ENCODE data around the gene SYNPO2.

Gene SYNPO2

GRCh38 chr4:118936406-118936805 lies 47.8 kb downstream of the SYNPO2 start:
- peaks cover 3% of the 10 kb centered on the region; the same call in 1 of the 2 replicates for H3K4me1 ChIP-seq (ENCODE audit: insufficient read depth, low read length)
- H3K9ac ChIP-seq (ENCODE audit: low read depth, low read length) = no peak overlapping the region
- no peaks in the 10 kb centered on the region for H3K27me3 ChIP-seq (ENCODE audit: insufficient read depth, low read length)
- 94% methylated on average over 3 of the region's 3 CpGs for WGBS
- H3K9me3 ChIP-seq (ENCODE audit: insufficient read depth, low read depth, low read length) = no peaks in the 10 kb centered on the region
- H3K4me3 ChIP-seq (ENCODE audit: low read length) = no peak overlapping the region
- H3K27ac ChIP-seq (ENCODE audit: low read depth, low read length) = no peak overlapping the region
- H3K36me3 ChIP-seq (ENCODE audit: insufficient read depth, low read length) = no peaks in the 10 kb centered on the region

DNA sequence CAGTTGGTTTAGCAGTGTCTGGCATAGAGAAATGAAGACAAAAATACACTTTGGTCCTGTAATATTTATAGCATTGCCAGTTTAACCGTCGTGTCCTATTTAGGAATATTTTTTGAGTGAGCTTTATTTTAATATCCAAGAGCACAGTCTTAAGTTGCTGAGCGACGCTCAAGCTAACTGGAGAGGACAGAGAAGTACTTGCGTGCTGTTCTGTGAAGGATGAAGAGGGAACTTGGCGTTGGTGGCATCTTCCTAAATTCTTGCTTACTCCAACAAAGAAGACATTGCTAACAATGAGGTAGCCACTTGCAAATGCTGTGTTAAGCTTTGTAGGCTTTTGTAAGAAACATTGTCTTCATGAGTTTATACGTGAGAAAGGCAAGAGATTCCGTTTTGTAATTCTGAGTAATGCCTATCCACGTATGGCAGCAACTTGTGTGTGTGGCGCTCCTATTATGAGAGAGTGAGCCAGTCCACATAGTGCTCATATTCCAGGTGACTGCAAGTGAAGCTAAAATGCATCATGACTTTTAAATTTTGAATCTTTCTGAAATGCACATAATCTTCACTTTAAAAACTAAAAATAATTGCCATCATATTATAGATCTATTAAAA lies 50.6 kb downstream of the SYNPO2 start:
- Histone ChIP-seq H3K27me3 (ENCODE audit: insufficient read depth, low read length) (no peaks in the 10 kb centered on the region), H3K27ac (ENCODE audit: low read depth, low read length) (no peak overlapping the region), H3K9ac (ENCODE audit: low read depth, low read length) (no peak overlapping the region), H3K4me3 (ENCODE audit: low read length) (no peak overlapping the region), H3K4me1 (ENCODE audit: insufficient read depth, low read length) (peaks cover 16% of the 10 kb centered on the region; the same call in 1 of the 2 replicates), H3K36me3 (ENCODE audit: insufficient read depth, low read length) (no peaks in the 10 kb centered on the region), H3K9me3 (ENCODE audit: insufficient read depth, low read depth, low read length) (no peaks in the 10 kb centered on the region)
- 91% methylated on average over 10 of the region's 10 CpGs for WGBS

- Histone ChIP-seq H3K9ac (ENCODE audit: low read depth, low read length) (no peak overlapping the region), H3K27me3 (ENCODE audit: insufficient read depth, low read length) (no peaks in the 10 kb centered on the region), H3K4me3 (ENCODE audit: low read length) (no peak overlapping the region), H3K36me3 (ENCODE audit: insufficient read depth, low read length) (no peaks in the 10 kb centered on the region), H3K4me1 (ENCODE audit: insufficient read depth, low read length) (peaks cover 16% of the 10 kb centered on the region; the same call in 1 of the 2 replicates), H3K27ac (ENCODE audit: low read depth, low read length) (no peak overlapping the region), H3K9me3 (ENCODE audit: insufficient read depth, low read depth, low read length) (no peaks in the 10 kb centered on the region)
- 89% methylated on average over 1 of the region's 1 CpG for WGBS
Observed at GRCh38 chr4:118941149-118941548, 52.5 kb downstream of the SYNPO2 start.

- Histone ChIP-seq H3K9me3 (ENCODE audit: insufficient read depth, low read depth, low read length) (no peaks in the 10 kb centered on the region), H3K4me3 (ENCODE audit: low read length) (no peak overlapping the region), H3K4me1 (ENCODE audit: insufficient read depth, low read length) (peaks cover 16% of the 10 kb centered on the region; the same call in 1 of the 2 replicates), H3K36me3 (ENCODE audit: insufficient read depth, low read length) (no peaks in the 10 kb centered on the region), H3K9ac (ENCODE audit: low read depth, low read length) (no peak overlapping the region), H3K27me3 (ENCODE audit: insufficient read depth, low read length) (no peaks in the 10 kb centered on the region), H3K27ac (ENCODE audit: low read depth, low read length) (no peak overlapping the region)
- WGBS = 74% methylated on average over 6 of the region's 6 CpGs
Observed at GRCh38 chr4:118941799-118942198, 53.1 kb downstream of the SYNPO2 start.

DNA sequence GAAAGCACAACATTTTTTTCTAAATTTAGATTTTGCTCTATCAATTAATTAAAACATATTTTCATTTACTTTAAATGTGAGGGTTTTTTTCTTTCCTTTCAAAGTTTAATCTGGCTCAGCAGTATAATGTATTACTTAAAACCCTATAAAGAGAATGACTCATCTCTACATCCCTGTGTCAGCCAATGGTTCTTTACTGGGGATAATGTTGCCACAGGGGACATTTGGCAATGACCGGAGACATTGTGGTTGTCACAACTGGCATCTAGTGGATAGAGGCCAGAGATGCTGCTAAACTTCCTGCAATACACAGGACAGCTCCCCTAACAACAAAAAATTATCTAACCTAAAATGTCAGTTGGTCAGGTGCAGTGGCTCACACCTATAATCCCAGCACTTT lies 53.8 kb downstream of the SYNPO2 start:
- H3K36me3 ChIP-seq (ENCODE audit: insufficient read depth, low read length) = no peaks in the 10 kb centered on the region
- H3K9me3 ChIP-seq (ENCODE audit: insufficient read depth, low read depth, low read length) = no peaks in the 10 kb centered on the region
- H3K9ac ChIP-seq (ENCODE audit: low read depth, low read length) = no peak overlapping the region
- H3K27me3 ChIP-seq (ENCODE audit: insufficient read depth, low read length) = no peaks in the 10 kb centered on the region
- no peak overlapping the region for H3K27ac ChIP-seq (ENCODE audit: low read depth, low read length)
- H3K4me1 ChIP-seq (ENCODE audit: insufficient read depth, low read length) = peaks cover 16% of the 10 kb centered on the region; the same call in 1 of the 2 replicates
- no peak overlapping the region for H3K4me3 ChIP-seq (ENCODE audit: low read length)
- 95% methylated on average over 1 of the region's 1 CpG for WGBS

DNA sequence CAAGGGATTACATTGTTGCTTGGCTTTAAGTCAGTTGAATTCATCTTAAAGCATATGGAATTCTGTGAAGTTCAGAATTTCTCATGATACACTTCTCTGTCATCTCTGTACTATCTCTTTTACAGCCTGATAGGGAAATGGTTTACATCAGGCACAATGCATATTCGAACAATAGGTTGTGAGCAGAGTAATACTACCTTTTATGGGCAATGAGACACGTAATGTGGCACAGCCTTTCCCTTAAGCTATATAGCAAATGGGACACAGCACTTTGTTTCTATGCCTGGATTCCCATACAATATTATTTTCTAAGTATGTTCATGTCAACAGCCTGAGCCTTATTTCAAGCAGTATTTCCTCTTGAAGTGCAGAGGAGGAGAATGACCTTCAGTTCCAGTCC lies 58.4 kb downstream of the SYNPO2 start:
- no peaks in the 10 kb centered on the region for H3K27me3 ChIP-seq (ENCODE audit: insufficient read depth, low read length)
- 91% methylated on average over 2 of the region's 2 CpGs for WGBS
- H3K9ac ChIP-seq (ENCODE audit: low read depth, low read length) = no peak overlapping the region
- H3K4me1 ChIP-seq (ENCODE audit: insufficient read depth, low read length) = peaks cover 12% of the 10 kb centered on the region; the same call in 1 of the 2 replicates
- H3K9me3 ChIP-seq (ENCODE audit: insufficient read depth, low read depth, low read length) = no peaks in the 10 kb centered on the region
- H3K27ac ChIP-seq (ENCODE audit: low read depth, low read length) = no peak overlapping the region
- H3K36me3 ChIP-seq (ENCODE audit: insufficient read depth, low read length) = no peaks in the 10 kb centered on the region
- H3K4me3 ChIP-seq (ENCODE audit: low read length) = no peak overlapping the region

DNA sequence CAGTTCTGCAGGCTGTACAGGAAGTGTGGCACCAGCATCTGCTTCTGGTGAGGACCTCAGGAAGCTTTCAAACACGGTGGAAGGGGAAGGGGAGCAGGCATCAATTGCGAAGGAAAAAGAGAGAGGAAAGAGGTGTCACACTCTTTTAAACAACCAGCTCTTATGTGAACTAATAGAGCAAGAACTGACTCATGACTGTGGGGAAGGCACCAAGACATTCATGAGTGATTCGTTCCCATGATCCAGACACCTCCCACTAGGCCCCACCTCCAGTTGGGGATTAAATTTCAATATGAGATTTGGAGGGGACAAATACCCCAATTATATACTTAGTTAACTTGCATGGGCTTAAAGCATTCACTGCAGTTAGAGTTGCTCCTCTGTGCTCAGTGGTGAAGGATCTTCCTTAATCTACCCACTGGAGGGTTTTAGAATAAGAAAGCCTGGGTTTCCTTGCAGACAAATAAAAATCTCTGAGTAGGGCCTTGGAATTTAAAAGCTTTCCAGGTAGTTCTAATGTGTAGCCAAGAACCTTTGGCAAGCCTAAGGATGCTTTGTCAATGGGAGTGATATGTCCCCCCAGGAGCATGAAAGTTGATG lies 60.0 kb downstream of the SYNPO2 start:
- 0 out of 2 replicates have a peak, but pooled peaks cover 7% of the 10 kb centered on the region for H3K4me1 ChIP-seq (ENCODE audit: insufficient read depth, low read length)
- no peak overlapping the region for H3K4me3 ChIP-seq (ENCODE audit: low read length)
- no peak overlapping the region for H3K9ac ChIP-seq (ENCODE audit: low read depth, low read length)
- H3K9me3 ChIP-seq (ENCODE audit: insufficient read depth, low read depth, low read length) = no peaks in the 10 kb centered on the region
- H3K27ac ChIP-seq (ENCODE audit: low read depth, low read length) = peak overlapping the region; percentile 27; the same call in 1 of the 2 replicates
- WGBS = 50% methylated on average over 1 of the region's 3 CpGs
- H3K36me3 ChIP-seq (ENCODE audit: insufficient read depth, low read length) = no peaks in the 10 kb centered on the region
- no peaks in the 10 kb centered on the region for H3K27me3 ChIP-seq (ENCODE audit: insufficient read depth, low read length)

- H3K27me3 ChIP-seq (ENCODE audit: insufficient read depth, low read length) = no peaks in the 10 kb centered on the region
- H3K9me3 ChIP-seq (ENCODE audit: insufficient read depth, low read depth, low read length) = no peaks in the 10 kb centered on the region
- H3K9ac ChIP-seq (ENCODE audit: low read depth, low read length) = no peak overlapping the region
- no peaks in the 10 kb centered on the region for H3K36me3 ChIP-seq (ENCODE audit: insufficient read depth, low read length)
- H3K4me3 ChIP-seq (ENCODE audit: low read length) = no peak overlapping the region
- H3K27ac ChIP-seq (ENCODE audit: low read depth, low read length) = no peak overlapping the region
- WGBS = 80% methylated on average over 2 of the region's 2 CpGs
- H3K4me1 ChIP-seq (ENCODE audit: insufficient read depth, low read length) = 0 out of 2 replicates have a peak, but pooled peaks cover 7% of the 10 kb centered on the region
Observed at GRCh38 chr4:118950224-118950623, 61.6 kb downstream of the SYNPO2 start.

DNA sequence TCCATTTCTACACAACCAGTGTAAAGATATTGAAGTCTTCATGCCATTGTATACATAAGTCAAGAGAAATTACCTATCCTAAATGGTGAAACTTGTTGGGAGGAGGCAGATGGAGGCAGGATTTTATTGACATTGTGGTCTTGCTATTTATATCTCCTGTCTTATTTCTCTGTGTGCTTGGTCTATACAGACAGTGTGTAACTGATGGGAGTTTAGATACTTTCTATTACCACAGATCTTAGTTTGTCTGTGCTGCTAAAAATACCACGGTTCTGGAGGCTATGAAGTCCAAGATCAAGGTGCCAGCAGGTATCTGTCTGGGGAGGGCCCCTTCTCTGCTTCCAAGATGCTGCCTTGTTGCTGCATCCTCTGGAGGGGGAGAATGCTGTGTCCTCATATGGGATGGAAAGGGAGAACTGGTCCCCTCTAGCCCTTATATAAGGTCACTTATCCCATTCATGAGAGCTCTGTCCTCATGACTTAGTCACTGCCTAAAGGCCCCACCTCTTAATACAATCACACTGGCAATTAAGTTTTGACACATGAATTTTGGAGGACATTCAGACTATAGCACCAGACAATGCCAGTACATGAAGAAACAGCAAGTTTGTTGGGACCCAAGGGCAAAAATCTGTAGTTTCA lies 62.4 kb downstream of the SYNPO2 start:
- Histone ChIP-seq H3K4me1 (ENCODE audit: insufficient read depth, low read length) (0 out of 2 replicates have a peak, but pooled peaks cover 7% of the 10 kb centered on the region), H3K27me3 (ENCODE audit: insufficient read depth, low read length) (no peaks in the 10 kb centered on the region), H3K36me3 (ENCODE audit: insufficient read depth, low read length) (no peaks in the 10 kb centered on the region), H3K9ac (ENCODE audit: low read depth, low read length) (no peak overlapping the region), H3K9me3 (ENCODE audit: insufficient read depth, low read depth, low read length) (no peaks in the 10 kb centered on the region), H3K4me3 (ENCODE audit: low read length) (no peak overlapping the region), H3K27ac (ENCODE audit: low read depth, low read length) (no peak overlapping the region)
- WGBS = 88% methylated on average over 1 of the region's 1 CpG

- H3K9ac ChIP-seq (ENCODE audit: low read depth, low read length) = no peak overlapping the region
- no peak overlapping the region for H3K4me3 ChIP-seq (ENCODE audit: low read length)
- WGBS = 68% methylated on average over 4 of the region's 4 CpGs
- H3K9me3 ChIP-seq (ENCODE audit: insufficient read depth, low read depth, low read length) = no peaks in the 10 kb centered on the region
- H3K4me1 ChIP-seq (ENCODE audit: insufficient read depth, low read length) = 0 out of 2 replicates have a peak, but pooled peaks cover 3% of the 10 kb centered on the region
- H3K27ac ChIP-seq (ENCODE audit: low read depth, low read length) = no peak overlapping the region
- H3K36me3 ChIP-seq (ENCODE audit: insufficient read depth, low read length) = no peaks in the 10 kb centered on the region
- no peaks in the 10 kb centered on the region for H3K27me3 ChIP-seq (ENCODE audit: insufficient read depth, low read length)
Observed at GRCh38 chr4:118953276-118953675, 64.6 kb downstream of the SYNPO2 start.

DNA sequence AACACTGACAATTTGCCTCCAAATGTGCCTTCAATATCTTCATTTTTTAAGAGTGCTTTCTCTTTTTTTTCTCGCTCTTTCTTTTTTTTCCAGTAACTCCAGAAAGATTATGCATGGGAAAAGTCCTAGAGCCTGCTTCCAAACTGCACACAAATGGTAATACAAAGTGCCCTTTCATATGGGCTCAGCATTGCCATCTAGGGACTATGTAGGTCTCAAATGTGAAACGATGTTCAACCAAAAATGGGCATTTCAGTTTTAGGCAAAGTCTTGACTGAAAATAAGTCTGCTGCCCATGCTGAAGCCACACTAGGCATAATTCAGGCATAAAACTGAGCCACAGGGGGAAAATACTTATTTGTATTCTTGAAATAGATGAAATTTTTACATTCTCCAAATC lies 65.6 kb downstream of the SYNPO2 start:
- Histone ChIP-seq H3K36me3 (ENCODE audit: insufficient read depth, low read length) (no peaks in the 10 kb centered on the region), H3K4me1 (ENCODE audit: insufficient read depth, low read length) (no peaks in the 10 kb centered on the region), H3K9me3 (ENCODE audit: insufficient read depth, low read depth, low read length) (no peaks in the 10 kb centered on the region), H3K27ac (ENCODE audit: low read depth, low read length) (no peak overlapping the region), H3K9ac (ENCODE audit: low read depth, low read length) (no peak overlapping the region), H3K4me3 (ENCODE audit: low read length) (no peak overlapping the region), H3K27me3 (ENCODE audit: insufficient read depth, low read length) (no peaks in the 10 kb centered on the region)
- 86% methylated on average over 2 of the region's 2 CpGs for WGBS

Data from HUES64 (cell line).